NCI-H128 (cell line): ENCODE results near the gene BRF1.

Experiments
- DNase-seq: peaks from one replicate; lab custom pipeline; 2025; ENCODE audit not compliant: unreplicated experiment; lab: John Stamatoyannopoulos, UW

The BRF1 gene

GRCh38 chr14:105177082-105177481 is 123.7 kb downstream of the BRF1 start:
- no peak for DNase-seq

- DNase-seq, result no peak
These were observed 124.3 kb downstream of the BRF1 start for GRCh38 chr14:105176513-105176912.

GRCh38 chr14:105173901-105174894 is 126.6 kb downstream of the BRF1 start:
- DNase-seq, result no peak

GRCh38 chr14:105173145-105173544 is 127.7 kb downstream of the BRF1 start:
- DNase-seq, result no peak

GRCh38 chr14:105172476-105172875 is 128.3 kb downstream of the BRF1 start:
- DNase-seq, result no peak

GRCh38 chr14:105171004-105171673 is 129.7 kb downstream of the BRF1 start:
- no peak for DNase-seq

- no peak for DNase-seq
These were observed 130.8 kb downstream of the BRF1 start for GRCh38 chr14:105169776-105170655.

- DNase-seq, result no peak
These were observed 131.8 kb downstream of the BRF1 start for GRCh38 chr14:105168979-105169507.

GRCh38 chr14:105168496-105168978 is 132.3 kb downstream of the BRF1 start, which contains the start of gene JAG2:
Gene JAG2 (minus strand): TSS chr14:105168776. CDS start chr14:105168420, 356 bp downstream.
- DNase-seq, result no peak

GRCh38 chr14:105168093-105168420 is 132.7 kb downstream of the BRF1 start:
- DNase-seq, result no peak

GRCh38 chr14:105167303-105168092 is 133.3 kb downstream of the BRF1 start:
- DNase-seq, result no peak

- DNase-seq, result no peak
These were observed 134.1 kb downstream of the BRF1 start for GRCh38 chr14:105166571-105167302.

- DNase-seq, result no peak
These were observed 134.9 kb downstream of the BRF1 start for GRCh38 chr14:105165761-105166485.

- DNase-seq, result no peak
These were observed 135.6 kb downstream of the BRF1 start for GRCh38 chr14:105165134-105165704.

- no peak for DNase-seq
These were observed 137.6 kb downstream of the BRF1 start for GRCh38 chr14:105163040-105163742.

- no peak for DNase-seq
These were observed 138.2 kb downstream of the BRF1 start for GRCh38 chr14:105162669-105162979.

- DNase-seq, result no peak
These were observed 138.7 kb downstream of the BRF1 start for GRCh38 chr14:105161964-105162668.
